GM08714 (cell line): ENCODE results near the gene SKA3.
A peak's percentile ranks its signal among the peaks of the same experiment; 100 is the strongest.
"Not testable (repeated sequence)": the region's sequence is repeated elsewhere in the genome, so short reads cannot be mapped to it uniquely, and the experiment has no call there.

ENCODE experiments used
- H3K4me3 ChIP-seq: fragments of 200-500 bp; sonication (Bioruptor generic); 2 replicates; pipeline ENCODE4 v1.5.1; 2014; ENCODE audit warnings: mild to moderate bottlenecking, low read length, inconsistent platforms
- ZNF274 ChIP-seq: IDR thresholded peaks from 2 replicates; pipeline ENCODE4 v1.6.1; 2012; ENCODE audit warnings: mild to moderate bottlenecking, low read depth, low read length

The SKA3 gene

DNA sequence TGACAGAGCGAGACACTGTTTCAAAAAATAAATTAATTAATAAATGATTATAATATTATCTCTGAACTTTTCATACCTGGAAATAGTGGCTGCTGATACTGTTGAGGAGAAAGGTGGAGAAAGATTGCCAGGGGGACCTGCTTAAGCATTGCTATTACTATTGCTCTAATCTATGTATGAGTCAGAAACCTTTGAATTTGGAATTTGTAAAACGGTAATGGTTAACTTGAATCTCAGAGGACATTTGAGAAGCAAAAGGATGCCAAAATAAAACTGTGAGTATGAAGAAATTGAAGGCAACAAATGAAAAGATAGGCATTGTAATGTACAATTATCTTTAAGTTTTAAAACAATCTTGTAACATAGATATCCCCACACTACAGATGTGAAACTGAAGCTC is 5.3 kb upstream of the SKA3 start:
- no peak overlapping the region for H3K4me3 ChIP-seq
- TF ChIP-seq ZNF274, result no peak

DNA sequence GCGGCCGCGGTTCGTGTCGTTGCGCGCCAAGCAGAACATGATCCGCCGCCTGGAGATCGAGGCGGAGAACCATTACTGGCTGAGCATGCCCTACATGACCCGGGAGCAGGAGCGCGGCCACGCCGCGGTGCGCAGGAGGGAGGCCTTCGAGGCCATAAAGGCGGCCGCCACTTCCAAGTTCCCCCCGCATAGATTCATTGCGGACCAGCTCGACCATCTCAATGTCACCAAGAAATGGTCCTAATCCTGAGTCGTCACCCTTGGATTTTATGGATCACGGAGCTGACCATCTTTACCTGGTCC is 581 bp upstream of the SKA3 start:
- peak overlapping the region; percentile 94 for H3K4me3 ChIP-seq
- no peak for TF ChIP-seq ZNF274

DNA sequence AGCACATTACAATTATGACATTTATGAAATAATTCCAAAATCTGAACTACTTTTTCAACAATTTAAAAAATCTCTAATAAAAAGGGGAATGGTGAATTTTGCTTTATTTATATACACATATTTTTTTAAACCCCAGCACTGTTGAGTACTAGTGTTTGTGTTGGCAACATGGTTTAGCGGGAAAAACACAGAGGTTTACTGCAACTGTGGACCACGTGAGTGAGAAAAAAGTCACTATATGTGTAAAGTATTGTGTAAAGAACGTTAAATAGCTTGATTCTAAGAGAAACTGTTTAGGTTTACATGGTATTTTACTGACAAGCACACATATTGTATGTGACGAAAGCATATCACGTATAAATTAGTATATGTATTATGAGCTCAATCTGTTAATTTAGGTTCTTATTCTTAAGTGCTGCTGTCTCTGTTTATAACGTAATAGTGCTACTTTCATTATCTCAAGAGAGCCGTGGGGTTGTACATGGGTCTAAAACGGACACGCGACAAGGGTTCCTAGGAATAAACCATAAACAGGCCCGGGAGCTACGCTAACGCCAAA is 617 bp downstream of the SKA3 start:
- H3K4me3 ChIP-seq, result peak overlapping the region; percentile 94
- TF ChIP-seq ZNF274, result no peak

DNA sequence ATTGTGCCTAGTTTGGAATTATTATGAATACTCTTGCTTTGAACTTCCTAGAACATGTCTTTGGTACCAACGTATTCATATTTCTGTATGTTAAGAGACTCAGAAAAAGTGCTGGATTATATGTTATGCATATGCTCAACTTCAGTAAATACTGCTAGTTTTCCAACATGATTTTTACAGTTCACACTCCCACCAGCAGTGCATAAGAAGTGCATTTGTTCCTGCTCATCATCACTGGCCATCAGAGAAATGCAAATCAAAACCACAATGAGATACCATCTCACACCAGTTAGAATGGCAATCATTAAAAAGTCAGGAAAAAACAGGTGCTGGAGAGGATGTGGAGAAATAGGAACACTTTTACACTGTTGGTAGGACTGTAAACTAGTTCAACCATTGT is 2.6 kb downstream of the SKA3 start:
- not testable (repeated sequence) for H3K4me3 ChIP-seq

DNA sequence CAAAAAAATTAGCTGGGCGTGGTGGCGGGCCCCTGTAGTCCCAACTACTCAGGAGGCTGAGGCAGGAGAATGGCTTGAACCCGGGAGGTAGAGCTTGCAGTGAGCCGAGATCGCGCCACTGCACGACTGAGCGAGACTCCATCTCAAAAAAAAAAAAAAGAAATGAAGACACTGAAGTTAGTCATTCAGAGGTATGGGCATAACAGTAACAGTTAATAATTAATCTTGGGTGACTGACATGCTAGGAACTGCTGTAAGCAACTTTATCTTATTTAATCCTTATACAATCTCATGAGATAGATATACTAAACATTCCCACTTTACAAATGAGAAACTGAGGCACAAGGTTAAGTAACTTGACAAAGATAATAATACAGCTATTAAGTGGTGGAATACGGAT is 4.9 kb downstream of the SKA3 start:
- H3K4me3 ChIP-seq, result no peak overlapping the region
- no peak for TF ChIP-seq ZNF274

DNA sequence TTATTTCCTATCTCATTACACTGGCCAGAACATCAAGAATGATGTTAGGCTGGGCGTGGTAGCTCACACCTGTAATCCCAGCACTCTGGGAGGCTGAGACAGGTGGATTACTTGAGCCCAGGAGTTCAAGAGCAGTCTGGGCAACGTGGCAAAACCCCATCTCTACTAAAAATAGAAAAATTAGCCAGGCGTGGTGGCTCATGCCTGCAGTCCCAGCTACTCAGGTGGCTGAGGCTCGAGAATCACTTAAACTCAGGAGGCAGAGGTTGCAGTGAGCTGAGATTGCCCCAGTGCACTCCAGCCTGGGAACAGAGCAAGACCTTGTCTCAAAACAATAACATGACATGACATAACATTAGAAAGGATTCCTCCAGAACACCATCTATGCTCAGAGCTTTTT is 10.7 kb downstream of the SKA3 start:
- not testable (repeated sequence) for H3K4me3 ChIP-seq

DNA sequence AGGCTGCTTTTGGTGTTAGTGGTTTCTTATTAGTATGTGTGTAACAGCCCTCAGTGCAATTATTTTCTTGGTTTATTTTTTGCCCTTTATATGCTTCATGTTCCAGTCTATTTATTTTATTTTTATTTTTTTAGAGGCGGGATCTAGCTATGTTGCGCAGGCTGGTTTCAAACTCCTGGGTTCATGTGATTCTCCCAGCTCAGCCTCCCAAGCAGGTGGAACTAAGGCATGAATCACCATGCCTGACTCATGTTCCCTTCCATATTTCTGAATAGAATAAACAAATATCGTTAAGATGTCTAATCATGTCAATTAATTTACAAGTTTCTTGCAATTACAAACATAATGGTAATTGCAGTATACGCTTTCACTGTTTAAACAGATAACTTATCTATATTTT is 11.7 kb downstream of the SKA3 start:
- TF ChIP-seq ZNF274, result no peak
- H3K4me3 ChIP-seq, result no peak overlapping the region

DNA sequence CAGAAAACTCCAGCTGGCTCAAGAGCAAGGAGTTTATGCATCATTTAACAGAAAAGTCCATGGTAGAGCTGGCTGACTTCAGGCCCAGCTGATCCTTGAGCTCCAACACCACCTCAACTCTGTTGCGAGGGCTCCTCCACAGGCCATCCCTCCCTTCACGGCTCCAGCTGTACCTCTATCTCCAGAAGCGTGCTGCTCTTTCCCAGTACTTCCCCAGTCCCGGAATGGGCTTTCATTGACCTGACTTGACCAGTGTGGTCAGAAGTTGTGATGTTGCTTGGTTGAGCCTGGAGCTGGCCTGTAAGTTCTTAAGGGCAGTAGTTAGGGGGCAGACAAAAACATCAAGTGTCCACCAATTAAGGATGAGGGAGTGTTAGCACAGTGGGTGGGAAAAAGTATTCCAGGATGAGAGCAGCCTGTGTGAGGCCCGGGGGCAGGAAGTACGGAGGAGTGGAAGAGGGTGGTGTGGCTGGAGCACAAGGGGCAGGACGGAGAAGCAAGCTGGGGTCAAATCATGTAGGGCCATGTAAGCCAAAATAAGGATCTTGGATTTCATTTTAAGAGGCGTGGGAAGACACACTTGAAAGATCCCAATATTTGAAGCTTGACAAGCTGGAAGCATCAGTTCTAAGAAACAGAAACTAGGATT is 24.0 kb downstream of the SKA3 start:
- H3K4me3 ChIP-seq, result no peak overlapping the region
- TF ChIP-seq ZNF274, result no peak

DNA sequence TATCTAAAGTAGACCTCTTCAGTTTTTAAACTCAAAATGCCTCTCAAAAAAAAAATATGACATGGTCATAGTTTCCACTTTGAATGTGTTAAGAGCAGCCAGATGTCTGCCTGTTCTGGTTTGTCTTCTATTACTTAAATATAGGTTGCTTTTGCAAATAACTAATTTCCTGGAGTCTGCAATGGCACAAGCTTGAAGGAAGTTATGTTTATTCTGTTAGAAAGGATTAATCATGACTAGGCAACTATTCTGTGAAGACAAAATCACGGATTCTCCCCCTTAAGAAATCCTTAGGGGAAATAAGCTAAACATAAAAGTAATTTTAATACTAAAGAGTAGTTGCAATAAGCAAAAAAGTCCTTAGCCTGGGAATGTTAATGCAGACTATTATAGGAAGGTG is 26.3 kb downstream of the SKA3 start:
- H3K4me3 ChIP-seq, result no peak overlapping the region
- no peak for TF ChIP-seq ZNF274

DNA sequence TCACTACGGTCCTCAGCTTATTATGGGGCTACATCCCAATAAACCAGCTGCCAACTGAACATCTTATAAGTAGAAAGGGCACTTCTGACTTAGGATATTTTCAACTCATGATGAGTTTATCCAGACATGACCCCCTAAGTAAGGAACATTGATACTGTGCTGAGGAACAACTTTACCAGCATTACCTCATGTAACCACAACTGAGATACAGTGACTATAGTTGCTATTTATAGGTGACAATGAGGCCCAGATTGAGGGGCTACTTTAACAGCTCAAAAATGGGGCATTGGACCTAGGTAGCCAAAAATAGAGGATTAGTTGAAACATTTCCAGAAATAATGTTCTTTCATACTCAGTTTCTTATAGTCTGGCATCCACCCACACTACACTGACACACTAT is 26.8 kb downstream of the SKA3 start:
- no peak for TF ChIP-seq ZNF274
- no peak overlapping the region for H3K4me3 ChIP-seq

DNA sequence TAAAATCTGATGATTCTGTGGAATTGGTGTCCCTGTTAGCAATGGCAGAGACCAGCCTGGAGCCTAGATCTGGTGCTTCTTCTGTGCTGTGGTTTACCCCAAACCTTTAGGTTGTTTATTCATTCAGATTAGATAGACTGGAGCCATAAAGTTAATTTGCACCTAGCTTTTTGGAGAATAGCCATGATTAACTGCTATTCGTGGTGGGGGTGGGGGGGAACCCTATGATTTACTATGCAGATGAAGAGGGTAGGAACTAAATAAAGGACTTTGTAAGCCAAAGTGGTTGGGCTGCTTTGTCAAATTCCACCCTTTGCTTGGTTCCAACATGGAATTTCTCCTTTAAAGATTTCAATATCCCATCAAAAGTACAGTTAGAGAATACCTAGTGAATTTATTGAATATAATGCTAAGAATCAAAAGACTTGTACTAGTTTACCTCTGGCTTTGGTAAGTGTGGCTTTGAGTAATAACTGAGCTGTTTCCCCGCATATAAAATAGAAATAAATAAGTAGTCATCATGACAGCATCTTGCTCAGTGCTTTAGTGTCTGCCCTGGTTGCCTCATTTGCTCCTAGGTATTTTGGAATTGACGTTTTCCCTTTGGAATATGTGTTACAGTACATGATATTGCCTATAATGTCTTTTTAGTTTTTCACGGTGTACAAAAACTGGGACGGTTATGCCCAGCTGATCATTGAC is 27.6 kb downstream of the SKA3 start:
- no peak for TF ChIP-seq ZNF274
- H3K4me3 ChIP-seq, result no peak overlapping the region

DNA sequence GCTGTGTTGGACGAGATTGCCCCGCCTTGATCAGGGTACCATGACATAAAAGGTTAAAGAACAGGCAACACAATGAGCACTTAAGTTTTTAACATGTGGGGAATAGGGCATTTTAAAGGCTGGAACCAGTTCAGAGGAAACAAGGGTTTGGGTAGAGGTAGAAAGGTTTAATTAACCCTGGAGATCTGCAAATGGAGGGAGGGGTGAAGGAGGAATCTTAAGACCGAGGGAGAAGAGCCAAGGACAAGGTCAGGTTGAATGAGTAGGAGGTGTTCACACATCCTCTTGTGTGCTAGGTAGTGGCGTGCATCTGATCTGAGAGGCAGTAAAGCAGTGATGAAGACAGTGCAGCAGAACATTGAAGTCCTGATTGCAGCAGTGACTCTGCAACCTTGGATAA is 28.5 kb downstream of the SKA3 start:
- TF ChIP-seq ZNF274, result no peak
- H3K4me3 ChIP-seq, result no peak overlapping the region

DNA sequence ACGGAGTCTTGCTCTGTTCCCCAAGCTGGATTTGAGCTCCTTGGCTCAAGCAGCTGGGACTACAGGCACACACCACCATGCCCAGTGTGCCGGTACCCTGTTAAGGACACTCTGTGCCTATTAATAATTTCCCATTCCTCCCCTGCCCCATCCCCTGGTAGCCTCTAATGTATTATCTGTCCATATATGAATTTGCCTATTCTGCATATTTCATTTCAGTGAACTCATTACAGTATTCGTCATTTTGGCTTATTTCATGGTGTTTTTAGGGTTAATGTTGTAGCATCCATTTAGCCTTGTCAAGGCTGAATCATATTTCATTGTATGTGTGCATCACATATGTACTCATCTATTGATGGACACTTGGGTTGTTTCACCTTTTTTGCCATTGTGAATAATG is 33.6 kb downstream of the SKA3 start:
- TF ChIP-seq ZNF274, result no peak
- no peak overlapping the region for H3K4me3 ChIP-seq

DNA sequence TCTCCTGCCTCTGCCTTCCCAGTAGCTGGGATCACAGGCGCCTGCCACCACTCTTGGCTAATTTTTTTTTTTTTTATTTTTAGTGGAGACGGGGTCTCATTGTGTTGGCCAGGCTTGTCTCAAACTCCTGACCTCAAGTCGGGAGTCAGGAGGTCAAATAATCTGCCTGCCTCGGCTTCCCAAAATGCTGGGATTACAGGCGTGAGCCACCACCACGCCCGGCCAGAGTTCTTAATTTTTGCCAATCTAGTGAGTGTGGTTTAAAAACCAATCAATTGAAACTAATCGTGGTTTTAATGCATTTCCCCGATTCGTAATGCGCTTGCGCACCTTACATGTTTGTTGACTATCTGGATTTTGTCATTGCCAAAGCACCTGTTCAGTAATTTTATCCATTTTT is 37.0 kb downstream of the SKA3 start:
- peak overlapping the region; percentile 86 for H3K4me3 ChIP-seq
- TF ChIP-seq ZNF274, result no peak

DNA sequence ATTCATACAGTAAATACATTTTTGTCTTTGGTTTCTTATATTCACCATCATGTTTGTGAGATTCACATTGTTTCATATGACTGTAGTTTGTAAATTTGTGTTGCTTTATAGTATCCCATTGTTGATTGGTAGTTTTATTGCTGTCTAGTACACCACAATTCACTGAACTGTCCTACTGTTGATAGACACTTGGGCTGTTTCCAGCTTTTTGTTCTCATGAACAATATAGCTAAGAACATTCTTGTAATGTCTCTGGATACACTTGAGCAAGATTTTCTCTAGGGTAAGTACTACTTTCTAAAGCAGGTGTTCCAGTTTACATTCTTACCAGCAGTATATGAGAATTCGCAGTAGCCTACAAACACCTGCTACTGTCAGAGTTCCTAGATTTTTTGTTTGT is 37.8 kb downstream of the SKA3 start:
- TF ChIP-seq ZNF274, result no peak
- no peak overlapping the region for H3K4me3 ChIP-seq

DNA sequence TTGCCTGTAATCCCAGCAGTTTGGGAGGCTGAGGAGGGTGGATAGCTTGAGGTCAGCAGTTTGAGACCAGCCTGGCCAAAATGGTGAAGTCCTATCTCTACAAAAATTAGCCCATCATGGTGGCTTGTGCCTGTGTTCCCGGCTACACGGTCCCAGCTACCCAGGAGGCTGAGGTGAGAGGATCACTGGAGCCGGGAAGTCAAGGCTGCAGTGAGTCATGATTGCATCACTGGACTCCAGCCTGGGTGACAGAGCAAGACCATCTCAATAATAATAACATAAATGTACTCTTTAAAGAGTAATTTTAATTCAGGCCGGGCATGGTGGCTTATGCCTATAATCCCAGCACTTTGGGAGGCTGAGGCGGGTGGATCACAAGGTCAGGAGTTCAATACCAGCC is 38.7 kb downstream of the SKA3 start:
- H3K4me3 ChIP-seq, result no peak overlapping the region
- TF ChIP-seq ZNF274, result no peak

DNA sequence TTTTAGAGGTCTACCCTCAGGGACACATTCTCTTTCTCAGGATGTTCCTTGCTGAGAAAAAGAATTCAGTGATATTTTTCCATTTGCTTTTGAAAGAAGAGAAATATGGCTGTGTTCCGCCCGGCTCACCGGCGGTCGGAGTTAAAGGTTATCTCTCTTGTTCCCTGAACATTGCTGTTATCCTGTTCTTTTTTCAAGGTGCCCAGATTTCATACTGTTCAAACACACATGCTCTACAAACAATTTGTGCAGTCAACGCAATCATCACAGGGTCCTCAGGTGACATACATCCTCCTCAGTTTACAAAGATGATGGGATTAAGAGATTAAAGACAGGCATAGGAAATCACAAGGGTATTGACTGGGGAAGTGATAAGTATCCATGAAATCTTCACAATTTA is 40.5 kb downstream of the SKA3 start:
- H3K4me3 ChIP-seq, result not testable (repeated sequence)
